ENCODE results near the gene NUDT3.

Gene NUDT3

DNA sequence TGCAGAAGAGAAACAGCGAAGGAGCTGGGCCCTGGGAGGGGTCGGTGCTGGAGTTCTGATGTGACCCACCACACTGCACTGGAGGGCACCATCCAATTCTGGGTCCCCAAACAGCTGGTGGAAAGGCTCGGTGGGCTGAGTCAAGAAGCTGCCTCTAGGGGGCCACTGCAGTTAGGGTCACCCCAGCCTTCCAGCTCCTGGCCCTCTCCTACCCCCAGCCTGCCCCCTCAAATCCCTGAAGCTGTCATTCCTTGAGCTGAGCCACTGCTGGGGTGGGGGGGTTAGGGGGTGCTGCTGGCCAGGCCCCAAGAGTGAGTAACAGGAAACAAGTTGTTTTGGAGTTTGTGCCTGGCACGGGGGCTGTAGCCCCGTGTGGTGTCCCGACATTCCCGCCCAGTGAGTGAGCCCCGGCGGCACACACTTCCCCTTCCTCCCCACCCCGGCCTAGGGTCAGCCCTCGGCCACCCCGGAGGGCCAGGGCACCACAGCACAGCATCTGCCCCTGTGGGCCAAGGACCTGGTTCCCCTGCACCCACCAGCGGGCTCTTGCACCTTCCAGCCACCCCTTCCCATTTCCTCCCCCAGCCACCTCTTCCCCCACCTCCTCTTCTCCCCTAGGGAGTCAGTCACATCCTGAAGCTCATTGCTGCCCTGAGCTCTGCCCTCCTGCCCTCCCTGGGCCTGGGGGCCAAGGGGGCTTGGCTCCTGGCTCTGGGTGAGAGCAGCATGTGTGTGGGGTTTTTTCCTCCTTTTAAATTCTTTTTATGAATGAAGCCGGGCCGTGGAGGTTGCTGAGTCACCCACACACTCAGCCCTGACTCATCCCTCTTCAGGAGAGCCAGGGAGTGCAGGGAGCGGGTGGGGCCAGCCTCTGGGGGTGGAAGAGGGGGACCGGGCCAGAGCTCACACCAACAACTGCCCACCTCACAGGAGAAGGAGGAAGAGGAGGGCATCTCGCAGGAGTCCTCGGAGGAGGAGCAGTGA, 148.3 kb downstream of the NUDT3 start:
- H3K4me3 ChIP-seq (replicated peaks in 1 of 2; ENCODE audit: low read depth in 2 of 2, low read length in 2 of 2), result peak overlapping the region in 1 of 2 donors; percentile 10
- TF ChIP-seq, protein P1, sequence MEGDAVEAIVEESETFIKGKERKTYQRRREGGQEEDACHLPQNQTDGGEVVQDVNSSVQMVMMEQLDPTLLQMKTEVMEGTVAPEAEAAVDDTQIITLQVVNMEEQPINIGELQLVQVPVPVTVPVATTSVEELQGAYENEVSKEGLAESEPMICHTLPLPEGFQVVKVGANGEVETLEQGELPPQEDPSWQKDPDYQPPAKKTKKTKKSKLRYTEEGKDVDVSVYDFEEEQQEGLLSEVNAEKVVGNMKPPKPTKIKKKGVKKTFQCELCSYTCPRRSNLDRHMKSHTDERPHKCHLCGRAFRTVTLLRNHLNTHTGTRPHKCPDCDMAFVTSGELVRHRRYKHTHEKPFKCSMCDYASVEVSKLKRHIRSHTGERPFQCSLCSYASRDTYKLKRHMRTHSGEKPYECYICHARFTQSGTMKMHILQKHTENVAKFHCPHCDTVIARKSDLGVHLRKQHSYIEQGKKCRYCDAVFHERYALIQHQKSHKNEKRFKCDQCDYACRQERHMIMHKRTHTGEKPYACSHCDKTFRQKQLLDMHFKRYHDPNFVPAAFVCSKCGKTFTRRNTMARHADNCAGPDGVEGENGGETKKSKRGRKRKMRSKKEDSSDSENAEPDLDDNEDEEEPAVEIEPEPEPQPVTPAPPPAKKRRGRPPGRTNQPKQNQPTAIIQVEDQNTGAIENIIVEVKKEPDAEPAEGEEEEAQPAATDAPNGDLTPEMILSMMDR (IDR thresholded peaks at IDR 0.05; ENCODE audit: low read depth, low read length), result peak; percentile 41
- DNase-seq (ENCODE audit: low read depth in 2 of 2), result peak; percentile 86 to 96

DNA sequence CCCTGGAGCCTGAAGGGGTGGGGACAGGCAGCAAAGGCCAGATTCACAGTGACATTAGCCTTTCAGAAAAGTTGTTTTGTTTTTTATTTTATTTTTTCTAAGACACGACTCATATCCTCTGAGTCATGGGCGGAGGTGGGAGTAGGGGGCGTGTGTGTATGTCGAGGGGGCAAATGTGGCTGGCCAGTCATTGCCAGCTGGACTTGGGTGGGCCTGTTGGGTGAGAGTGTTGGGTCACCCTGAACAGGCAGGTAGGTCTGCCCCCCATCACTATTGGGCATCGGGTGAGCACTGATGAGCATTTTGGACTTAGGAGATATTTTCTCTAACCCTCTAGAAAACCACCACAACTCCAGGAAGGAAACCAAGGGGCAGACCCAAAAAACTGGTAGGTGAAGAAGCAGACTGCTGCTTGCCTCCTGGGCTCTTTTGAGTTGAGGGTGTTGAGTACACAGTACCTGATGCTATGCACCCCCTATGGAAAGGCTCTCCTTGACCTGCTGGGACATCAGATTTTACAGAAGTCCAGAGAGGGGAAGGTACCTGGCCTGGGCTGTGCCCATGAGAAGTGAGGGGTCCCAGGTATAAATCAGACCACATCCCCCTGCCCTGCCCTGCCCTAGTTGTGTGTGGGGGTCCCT, 149.2 kb downstream of the NUDT3 start:
- TF ChIP-seq, protein P1 (IDR thresholded peaks at IDR 0.05; ENCODE audit: low read depth, low read length), result no peak
- DNase-seq (ENCODE audit: low read depth in 2 of 2), result peak in 1 of 2 donors; percentile 76

DNA sequence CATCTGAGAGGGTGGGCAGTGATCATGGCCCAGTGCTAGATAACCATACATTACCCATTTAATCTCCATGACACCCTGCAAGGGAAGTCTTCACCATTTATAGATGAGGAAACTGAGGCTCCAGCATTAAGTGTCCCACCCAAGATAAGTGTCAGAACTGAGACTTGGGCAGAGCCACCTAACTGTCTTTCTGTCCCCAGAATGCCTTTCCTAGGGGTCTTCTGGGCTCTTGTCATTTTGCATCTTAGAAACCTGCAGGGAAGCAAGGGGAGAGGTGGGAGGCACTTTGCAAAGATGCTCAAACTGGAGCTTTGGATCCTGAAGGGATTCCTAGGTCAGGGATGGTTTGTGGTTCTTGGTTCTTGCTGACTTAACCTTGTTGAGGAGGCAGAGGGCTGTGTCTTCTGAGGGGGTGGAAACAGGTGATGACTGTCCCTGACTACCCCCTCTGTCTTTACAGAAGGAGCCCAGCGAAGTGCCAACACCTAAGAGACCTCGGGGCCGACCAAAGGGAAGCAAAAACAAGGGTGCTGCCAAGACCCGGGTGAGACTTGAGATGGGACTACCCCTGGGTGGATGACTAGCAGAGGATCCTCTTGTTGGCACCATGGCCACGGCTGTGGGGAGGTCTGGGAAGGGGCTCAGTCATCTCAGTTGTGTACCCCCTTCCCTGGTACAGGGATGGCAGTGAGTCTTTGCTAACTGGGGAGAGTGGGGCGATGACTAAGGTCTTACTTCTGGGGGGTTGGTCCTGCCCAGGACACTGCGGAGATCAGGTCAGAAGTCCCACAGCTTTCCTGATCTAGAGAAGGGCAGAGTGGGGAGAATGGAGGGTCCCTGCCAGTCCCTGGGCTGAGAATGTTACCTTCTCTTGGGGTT, 150.0 kb downstream of the NUDT3 start:
- TF ChIP-seq, protein P1 (IDR thresholded peaks at IDR 0.05; ENCODE audit: low read depth, low read length), result no peak
- no peak overlapping the region for H3K4me3 ChIP-seq (replicated peaks in 1 of 2; ENCODE audit: low read depth in 2 of 2, low read length in 2 of 2)
- peak in 1 of 2 donors; percentile 51 for DNase-seq (ENCODE audit: low read depth in 2 of 2)

More for the DNA sequence above, 149.2 kb downstream of the NUDT3 start:
- H3K4me3 ChIP-seq (replicated peaks in 1 of 2; ENCODE audit: low read depth in 2 of 2, low read length in 2 of 2), result no peak overlapping the region

DNA sequence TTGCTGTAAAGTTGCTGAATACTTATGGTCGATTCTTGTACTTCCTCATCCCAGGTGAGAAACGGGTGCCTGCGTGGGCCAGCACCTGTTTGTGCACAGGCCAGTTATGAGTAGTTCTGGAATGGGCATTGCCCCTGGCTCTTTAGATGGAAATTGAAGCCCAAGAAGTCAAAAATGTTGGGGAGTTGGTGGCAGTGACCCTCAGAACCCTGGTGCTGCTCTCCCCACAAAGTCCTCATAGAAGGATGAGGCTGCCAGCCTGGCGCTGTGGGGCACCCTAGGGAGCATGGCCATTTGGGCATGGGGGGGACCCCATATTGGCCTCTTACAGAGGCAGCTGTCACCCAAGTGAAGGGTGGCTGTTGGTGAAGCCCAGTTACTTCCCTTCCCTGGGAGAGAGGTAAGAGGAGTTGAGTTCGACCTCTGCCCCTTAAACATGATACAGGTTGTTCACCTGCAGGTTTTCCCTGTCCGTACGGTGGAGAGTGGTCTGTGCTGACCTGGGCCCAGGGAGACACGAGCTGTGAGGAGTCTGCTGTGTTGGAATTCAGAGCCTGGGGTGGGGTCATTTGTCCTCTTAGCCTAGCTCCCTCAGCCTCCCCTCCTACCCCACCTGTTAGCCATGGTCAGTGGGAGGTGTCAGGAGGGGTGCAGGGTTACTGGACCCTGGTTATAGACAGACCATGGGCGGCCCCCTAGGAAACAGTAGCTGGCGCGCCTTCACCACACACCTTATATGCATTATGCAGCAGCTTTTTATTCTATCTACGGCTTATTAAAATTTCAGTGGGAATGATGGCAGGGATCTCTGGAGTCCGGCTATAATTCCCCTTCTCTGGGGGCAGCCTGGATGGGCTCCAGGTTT, 150.9 kb downstream of the NUDT3 start:
- TF ChIP-seq, protein P1 (IDR thresholded peaks at IDR 0.05; ENCODE audit: low read depth, low read length), result no peak
- DNase-seq (ENCODE audit: low read depth in 2 of 2), result no peak
- H3K4me3 ChIP-seq (replicated peaks in 1 of 2; ENCODE audit: low read depth in 2 of 2, low read length in 2 of 2), result no peak overlapping the region

DNA sequence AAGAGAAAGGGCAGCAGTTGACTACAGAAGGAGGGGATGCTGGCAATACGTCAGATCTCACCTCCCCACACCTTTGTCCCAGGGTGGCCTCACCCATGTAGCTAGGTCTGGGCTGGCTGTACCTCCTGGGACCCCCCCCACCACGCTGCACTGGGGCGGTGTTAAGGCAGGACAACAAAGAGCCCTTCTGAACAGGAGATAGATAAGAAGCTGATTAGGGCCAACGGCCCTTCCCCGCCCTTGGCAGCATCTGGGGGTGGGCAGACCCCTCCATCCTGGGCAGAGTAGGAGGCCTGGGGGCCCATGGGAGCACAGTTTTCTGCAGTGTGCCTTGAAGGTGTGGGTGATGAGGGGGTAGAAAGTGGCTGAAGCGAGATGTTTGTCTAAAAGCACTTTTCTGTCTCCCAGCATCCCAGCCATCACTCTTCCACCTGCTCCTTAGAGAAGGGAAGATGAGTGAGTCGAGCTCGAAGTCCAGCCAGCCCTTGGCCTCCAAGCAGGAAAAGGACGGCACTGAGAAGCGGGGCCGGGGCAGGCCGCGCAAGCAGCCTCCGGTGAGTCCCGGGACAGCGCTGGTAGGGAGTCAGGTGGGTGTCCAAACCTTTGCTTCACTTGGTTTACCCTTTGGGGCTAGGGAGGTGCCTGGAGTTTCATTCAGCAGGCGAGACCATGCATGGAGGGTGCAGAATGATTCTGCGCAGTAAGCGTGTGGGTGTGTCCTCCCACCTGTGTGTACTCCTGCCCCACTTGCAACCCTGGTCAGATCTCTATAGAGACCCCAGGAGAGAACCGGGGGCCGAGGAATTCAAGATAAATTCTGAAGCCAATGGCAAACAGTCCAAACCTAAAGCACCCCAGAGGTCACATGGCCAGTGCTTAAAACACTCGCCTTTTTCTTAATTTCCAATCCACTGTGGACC, 151.9 kb downstream of the NUDT3 start:
- TF ChIP-seq, protein P1 (IDR thresholded peaks at IDR 0.05; ENCODE audit: low read depth, low read length), result no peak
- no peak overlapping the region for H3K4me3 ChIP-seq (replicated peaks in 1 of 2; ENCODE audit: low read depth in 2 of 2, low read length in 2 of 2)
- DNase-seq (ENCODE audit: low read depth in 2 of 2), result no peak
